OCI-LY7 (cell line): ENCODE measurements around the gene ALPL. TPM values are rescaled to one million over a fixed set of nuclear protein-coding genes. Genes with fewer than 3 reads are reported as not detected.

Source experiments
- BruUV-seq: library from RNA; stranded (reverse); fragments of 400-500 nt; replicated peaks from 2 replicates; lab custom pipeline; 2021; lab: Mats Ljungman, UMichigan
- CTCF ChIA-PET: fragments of 300-600 bp; sonication (Branson Sonifier 250); formaldehyde crosslinking; loops from one replicate; lab custom pipeline; 2022; ENCODE audit warnings: antibody characterized with exemption; ENCODE audit not compliant: unreplicated experiment; lab: Charles Lee
- POLR2A ChIA-PET: fragments of 300-600 bp; sonication (Branson Sonifier 250); formaldehyde crosslinking; loops from one replicate; lab custom pipeline; 2022; ENCODE audit warnings: antibody characterized with exemption; lab: Charles Lee
- DNase-seq: peaks from one replicate; pipeline ENCODE4 v3.0.0-alpha.2; 2015; ENCODE audit warnings: low spot score
- H2AFZ ChIP-seq: fragments of 200-600 bp; sonication (generic), shearing (Covaris generic); 2 replicates; pipeline ENCODE4 v1.6.1; 2014; ENCODE audit warnings: mild to moderate bottlenecking, antibody characterized with exemption, low read length, moderate library complexity
- H3K27ac ChIP-seq: fragments of 200-600 bp; sonication (generic); 2 replicates; pipeline ENCODE4 v1.5.1; 2014; ENCODE audit warnings: mixed run types, low read depth, mild to moderate bottlenecking, moderate library complexity, low read length, inconsistent platforms; ENCODE audit not compliant: poor library complexity, severe bottlenecking
- H3K36me3 ChIP-seq: fragments of 200-600 bp; sonication (generic); 2 replicates; pipeline ENCODE4 v1.6.1; 2014; ENCODE audit warnings: mild to moderate bottlenecking, antibody characterized with exemption, low read length, moderate library complexity, mixed read lengths; ENCODE audit not compliant: insufficient read depth
- H3K4me1 ChIP-seq: fragments of 200-600 bp; sonication (generic); 2 replicates; pipeline ENCODE4 v1.5.1; 2014; ENCODE audit warnings: mild to moderate bottlenecking, low read length; ENCODE audit not compliant: insufficient read depth, poor library complexity, severe bottlenecking
- H3K4me2 ChIP-seq: fragments of 200-600 bp; sonication (generic); 2 replicates; pipeline ENCODE4 v1.6.1; 2014; ENCODE audit warnings: mild to moderate bottlenecking, low read length
- H3K4me3 ChIP-seq: fragments of 200-600 bp; sonication (generic); 2 replicates; pipeline ENCODE4 v1.5.1; 2014; ENCODE audit warnings: mild to moderate bottlenecking, low read depth, low read length; ENCODE audit not compliant: poor library complexity, severe bottlenecking
- H3K79me2 ChIP-seq: fragments of 200-600 bp; sonication (generic); 2 replicates; pipeline ENCODE4 v1.6.1; 2016; ENCODE audit warnings: low read depth, mild to moderate bottlenecking, low read length, moderate library complexity, mixed read lengths; ENCODE audit not compliant: insufficient read depth
- H3K9me2 ChIP-seq: fragments of 200-600 bp; sonication (generic); 2 replicates; pipeline ENCODE4 v1.6.1; 2016; ENCODE audit warnings: mild to moderate bottlenecking, low read length, mixed read lengths; ENCODE audit not compliant: insufficient read depth
- H3K9me3 ChIP-seq: fragments of 200-600 bp; sonication (generic); 2 replicates; pipeline ENCODE4 v1.6.1; 2014; ENCODE audit warnings: mild to moderate bottlenecking, mixed run types, low read length, mixed read lengths
- H4K20me1 ChIP-seq: fragments of 200-600 bp; sonication (generic); 2 replicates; pipeline ENCODE4 v1.6.1; 2014; ENCODE audit warnings: mild to moderate bottlenecking, antibody characterized with exemption, low read length, moderate library complexity, mixed read lengths; ENCODE audit not compliant: insufficient read depth
- EZH2phosphoT487 ChIP-seq: fragments of 200-600 bp; sonication (generic); IDR thresholded peaks from 2 replicates; pipeline ENCODE4 v1.6.1; 2018; ENCODE audit warnings: low read depth, borderline replicate concordance, mild to moderate bottlenecking, mixed run types, antibody characterized with exemption, low read length, moderate library complexity, mixed read lengths
- intact Hi-C: fragments of 100-400 bp; cut with micrococcal nuclease; formaldehyde crosslinking; loops from one replicate; pipeline ENCODE4 v1.10.0; 2022; ENCODE audit not compliant: unreplicated experiment
- total RNA-seq, 2 experiments: library from RNA; depleted of rRNA in 1 of 2; stranded (reverse); fragments of >200 nt in 1 of 2; shearing (Covaris generic) in 1 of 2; gene quantifications; 2 replicates each; pipeline ENCODE4 v1.2.3, GENCODE V29; 2014 to 2022
- TF ChIP-seq, protein P1 (sequence below): fragments of 200-600 bp; sonication (generic); conservative IDR thresholded peaks from 2 replicates; pipeline ENCODE4 v1.5.1; 2014; ENCODE audit warnings: mild to moderate bottlenecking, antibody characterized with exemption, low read length, moderate library complexity, mixed read lengths

Gene ALPL
- total RNA-seq, 2 experiments from 2014 or later = not detected

- Histone ChIP-seq H3K4me3 (no peak overlapping the region), H3K36me3 (no peaks in the 10 kb centered on the region), H3K79me2 (no peaks in the 10 kb centered on the region), H3K27ac (no peak overlapping the region), H2AFZ (no peak overlapping the region), H4K20me1 (no peaks in the 10 kb centered on the region), H3K4me1 (no peaks in the 10 kb centered on the region), H3K4me2 (no peak overlapping the region), H3K9me3 (no peaks in the 10 kb centered on the region), H3K9me2 (no peaks in the 10 kb centered on the region)
- intact Hi-C loops = no loop called here
- CTCF ChIA-PET = no interaction called here
- TF ChIP-seq, protein P1, sequence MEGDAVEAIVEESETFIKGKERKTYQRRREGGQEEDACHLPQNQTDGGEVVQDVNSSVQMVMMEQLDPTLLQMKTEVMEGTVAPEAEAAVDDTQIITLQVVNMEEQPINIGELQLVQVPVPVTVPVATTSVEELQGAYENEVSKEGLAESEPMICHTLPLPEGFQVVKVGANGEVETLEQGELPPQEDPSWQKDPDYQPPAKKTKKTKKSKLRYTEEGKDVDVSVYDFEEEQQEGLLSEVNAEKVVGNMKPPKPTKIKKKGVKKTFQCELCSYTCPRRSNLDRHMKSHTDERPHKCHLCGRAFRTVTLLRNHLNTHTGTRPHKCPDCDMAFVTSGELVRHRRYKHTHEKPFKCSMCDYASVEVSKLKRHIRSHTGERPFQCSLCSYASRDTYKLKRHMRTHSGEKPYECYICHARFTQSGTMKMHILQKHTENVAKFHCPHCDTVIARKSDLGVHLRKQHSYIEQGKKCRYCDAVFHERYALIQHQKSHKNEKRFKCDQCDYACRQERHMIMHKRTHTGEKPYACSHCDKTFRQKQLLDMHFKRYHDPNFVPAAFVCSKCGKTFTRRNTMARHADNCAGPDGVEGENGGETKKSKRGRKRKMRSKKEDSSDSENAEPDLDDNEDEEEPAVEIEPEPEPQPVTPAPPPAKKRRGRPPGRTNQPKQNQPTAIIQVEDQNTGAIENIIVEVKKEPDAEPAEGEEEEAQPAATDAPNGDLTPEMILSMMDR = no peak
- no peak for TF ChIP-seq EZH2phosphoT487
- no TSS peak for BruUV-seq
- POLR2A ChIA-PET = no interaction called here
- no peak for DNase-seq
Measured at GRCh38 chr1:21585037-21585436, 75.8 kb downstream of the ALPL start.

- no peak overlapping the region for H3K4me3 ChIP-seq
- intact Hi-C loops = no loop called here
- CTCF ChIA-PET = no interaction called here
- no peak for DNase-seq
- H2AFZ ChIP-seq = no peak overlapping the region
- no peaks in the 10 kb centered on the region for H3K36me3 ChIP-seq
- H3K4me1 ChIP-seq = no peaks in the 10 kb centered on the region
- no peak overlapping the region for H3K4me2 ChIP-seq
- POLR2A ChIA-PET = no interaction called here
- no peaks in the 10 kb centered on the region for H3K9me2 ChIP-seq
- H4K20me1 ChIP-seq = no peaks in the 10 kb centered on the region
- no TSS peak for BruUV-seq
- H3K27ac ChIP-seq = no peak overlapping the region
- TF ChIP-seq, protein P1 = no peak
- no peak for TF ChIP-seq EZH2phosphoT487
- no peaks in the 10 kb centered on the region for H3K9me3 ChIP-seq
- no peaks in the 10 kb centered on the region for H3K79me2 ChIP-seq
Measured at GRCh38 chr1:21586222-21586621, 77.0 kb downstream of the ALPL start.

GRCh38 chr1:21586846-21587601 lies 77.8 kb downstream of the ALPL start:
- Histone ChIP-seq H3K4me1 (no peaks in the 10 kb centered on the region), H3K36me3 (no peaks in the 10 kb centered on the region), H3K4me3 (no peak overlapping the region), H3K27ac (no peak overlapping the region), H4K20me1 (no peaks in the 10 kb centered on the region), H3K9me2 (no peaks in the 10 kb centered on the region), H3K4me2 (no peak overlapping the region), H3K9me3 (no peaks in the 10 kb centered on the region), H3K79me2 (no peaks in the 10 kb centered on the region), H2AFZ (no peak overlapping the region)
- intact Hi-C loops = no loop called here
- ChIA-PET POLR2A (no interaction called here), CTCF (no interaction called here)
- no TSS peak for BruUV-seq
- TF ChIP-seq, protein P1 = no peak
- no peak for TF ChIP-seq EZH2phosphoT487
- no peak for DNase-seq
